ENCODE data around the gene FMN1. TPM values are rescaled to one million over a fixed set of nuclear protein-coding genes. Genes with fewer than 3 reads are reported as not detected.

The FMN1 gene
- total RNA-seq, 1 experiment from 2014 or later = 0.37 TPM

DNA sequence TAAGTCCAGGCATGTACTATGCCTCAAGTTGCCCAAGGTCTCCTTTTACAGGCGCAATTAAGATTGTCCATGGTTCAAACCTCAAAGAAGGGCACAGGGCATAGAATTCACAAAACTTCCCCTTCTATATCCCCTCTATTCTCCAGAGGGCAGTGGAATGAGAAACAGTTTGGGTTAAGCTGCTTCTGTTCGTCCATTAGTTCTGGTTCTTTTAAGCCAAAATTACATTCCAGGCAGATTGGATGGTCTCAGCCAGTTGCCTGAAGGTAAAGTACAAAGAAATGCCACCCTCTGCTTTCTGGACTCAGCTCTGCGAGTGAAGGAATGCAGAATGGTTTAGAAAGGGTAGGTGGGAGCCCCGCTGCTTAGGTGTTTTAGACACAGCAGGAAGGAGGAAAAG, 276.0 kb downstream of the FMN1 start:
- intact Hi-C loops (cut with micrococcal nuclease; ENCODE audit: unreplicated experiment) = no loop called here
- Histone ChIP-seq H3K4me1 (ENCODE audit: insufficient read depth, low read length, poor library complexity, severe bottlenecking) (no peaks in the 10 kb centered on the region), H3K27me3 (replicated peaks; ENCODE audit: insufficient read depth, low read depth, low read length, poor library complexity) (no peaks in the 10 kb centered on the region), H3K4me3 (ENCODE audit: low read depth, low read length, poor library complexity, severe bottlenecking) (no peak overlapping the region), H3K9me3 (ENCODE audit: low read depth, low read length, poor library complexity, severe bottlenecking) (no peaks in the 10 kb centered on the region), H3K27ac (ENCODE audit: low read depth, low read length, poor library complexity, severe bottlenecking) (no peak overlapping the region), H3K36me3 (ENCODE audit: insufficient read depth, low read length, poor library complexity, severe bottlenecking) (no peaks in the 10 kb centered on the region)
- TF ChIP-seq, protein P1, sequence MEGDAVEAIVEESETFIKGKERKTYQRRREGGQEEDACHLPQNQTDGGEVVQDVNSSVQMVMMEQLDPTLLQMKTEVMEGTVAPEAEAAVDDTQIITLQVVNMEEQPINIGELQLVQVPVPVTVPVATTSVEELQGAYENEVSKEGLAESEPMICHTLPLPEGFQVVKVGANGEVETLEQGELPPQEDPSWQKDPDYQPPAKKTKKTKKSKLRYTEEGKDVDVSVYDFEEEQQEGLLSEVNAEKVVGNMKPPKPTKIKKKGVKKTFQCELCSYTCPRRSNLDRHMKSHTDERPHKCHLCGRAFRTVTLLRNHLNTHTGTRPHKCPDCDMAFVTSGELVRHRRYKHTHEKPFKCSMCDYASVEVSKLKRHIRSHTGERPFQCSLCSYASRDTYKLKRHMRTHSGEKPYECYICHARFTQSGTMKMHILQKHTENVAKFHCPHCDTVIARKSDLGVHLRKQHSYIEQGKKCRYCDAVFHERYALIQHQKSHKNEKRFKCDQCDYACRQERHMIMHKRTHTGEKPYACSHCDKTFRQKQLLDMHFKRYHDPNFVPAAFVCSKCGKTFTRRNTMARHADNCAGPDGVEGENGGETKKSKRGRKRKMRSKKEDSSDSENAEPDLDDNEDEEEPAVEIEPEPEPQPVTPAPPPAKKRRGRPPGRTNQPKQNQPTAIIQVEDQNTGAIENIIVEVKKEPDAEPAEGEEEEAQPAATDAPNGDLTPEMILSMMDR (conservative IDR thresholded peaks at IDR 0.05; ENCODE audit: low read depth, low read length) = no peak
- TF ChIP-seq EZH2 (IDR thresholded peaks at IDR 0.05; ENCODE audit: borderline replicate concordance, low read depth, low read length, poor library complexity, severe bottlenecking) = no peak
- BruUV-seq (replicated peaks) = no TSS peak
- POLR2A ChIA-PET (ENCODE audit: low non-redundant PET) = no interaction called here
- no peak for DNase-seq (ENCODE audit: low spot score)
- CTCF ChIA-PET = no interaction called here

GRCh38 chr15:32910839-32911238, 283.7 kb downstream of the FMN1 start:
- DNase-seq (ENCODE audit: low spot score) = no peak
- ChIA-PET POLR2A (ENCODE audit: low non-redundant PET) (no interaction called here), CTCF (no interaction called here)
- no peak overlapping the region for H3K4me3 ChIP-seq (ENCODE audit: low read depth, low read length, poor library complexity, severe bottlenecking)
- intact Hi-C loops (cut with micrococcal nuclease; ENCODE audit: unreplicated experiment) = no loop called here
- no peaks in the 10 kb centered on the region for H3K9me3 ChIP-seq (ENCODE audit: low read depth, low read length, poor library complexity, severe bottlenecking)
- no peaks in the 10 kb centered on the region for H3K36me3 ChIP-seq (ENCODE audit: insufficient read depth, low read length, poor library complexity, severe bottlenecking)
- BruUV-seq (replicated peaks) = no TSS peak
- TF ChIP-seq, protein P1 (conservative IDR thresholded peaks at IDR 0.05; ENCODE audit: low read depth, low read length) = no peak
- no peak for TF ChIP-seq EZH2 (IDR thresholded peaks at IDR 0.05; ENCODE audit: borderline replicate concordance, low read depth, low read length, poor library complexity, severe bottlenecking)
- H3K27ac ChIP-seq (ENCODE audit: low read depth, low read length, poor library complexity, severe bottlenecking) = no peak overlapping the region
- no peaks in the 10 kb centered on the region for H3K27me3 ChIP-seq (replicated peaks; ENCODE audit: insufficient read depth, low read depth, low read length, poor library complexity)
- H3K4me1 ChIP-seq (ENCODE audit: insufficient read depth, low read length, poor library complexity, severe bottlenecking) = no peaks in the 10 kb centered on the region

DNA sequence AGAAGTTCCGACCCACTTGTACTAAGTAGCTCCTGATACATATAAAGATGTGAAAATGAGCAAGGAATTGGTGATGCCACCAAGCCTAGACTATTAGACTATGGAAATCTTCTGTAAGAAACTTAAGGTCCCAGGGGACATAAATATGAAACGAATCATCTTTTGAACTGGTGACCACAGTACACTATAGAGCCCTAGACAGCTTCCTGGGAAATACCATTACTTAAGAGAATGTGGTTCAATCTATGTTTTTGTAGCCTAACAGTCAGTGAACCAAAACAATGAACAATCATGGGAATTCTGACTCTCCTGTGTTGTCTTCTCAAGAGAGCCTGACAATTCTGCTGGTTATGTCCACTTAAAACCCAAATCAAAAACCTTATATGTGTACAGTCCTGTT, 285.1 kb downstream of the FMN1 start:
- ChIA-PET POLR2A (ENCODE audit: low non-redundant PET) (no interaction called here), CTCF (no interaction called here)
- Histone ChIP-seq H3K9me3 (ENCODE audit: low read depth, low read length, poor library complexity, severe bottlenecking) (no peaks in the 10 kb centered on the region), H3K4me3 (ENCODE audit: low read depth, low read length, poor library complexity, severe bottlenecking) (no peak overlapping the region), H3K36me3 (ENCODE audit: insufficient read depth, low read length, poor library complexity, severe bottlenecking) (no peaks in the 10 kb centered on the region), H3K4me1 (ENCODE audit: insufficient read depth, low read length, poor library complexity, severe bottlenecking) (no peaks in the 10 kb centered on the region), H3K27ac (ENCODE audit: low read depth, low read length, poor library complexity, severe bottlenecking) (no peak overlapping the region), H3K27me3 (replicated peaks; ENCODE audit: insufficient read depth, low read depth, low read length, poor library complexity) (no peaks in the 10 kb centered on the region)
- TF ChIP-seq, protein P1 (conservative IDR thresholded peaks at IDR 0.05; ENCODE audit: low read depth, low read length) = no peak
- no peak for TF ChIP-seq EZH2 (IDR thresholded peaks at IDR 0.05; ENCODE audit: borderline replicate concordance, low read depth, low read length, poor library complexity, severe bottlenecking)
- no peak for DNase-seq (ENCODE audit: low spot score)
- intact Hi-C loops (cut with micrococcal nuclease; ENCODE audit: unreplicated experiment) = no loop called here
- BruUV-seq (replicated peaks) = no TSS peak

Data from A673 (cell line).